HCT116 (cell line): ENCODE results near the gene SLC34A3. TPM values are rescaled to one million over a fixed set of nuclear protein-coding genes. Genes with fewer than 3 reads are reported as not detected.

ENCODE experiments used
- ATAC-seq: fragments of 200-7000 bp; cut with Tn5 transposase; 2 replicates; pipeline ENCODE4 v1.9.1; 2020; ENCODE audit warnings: mild to moderate bottlenecking, moderate library complexity
- BruUV-seq: library from RNA; stranded (reverse); fragments of 400-500 nt; replicated peaks from 2 replicates; lab custom pipeline; 2021; lab: Mats Ljungman, UMichigan
- CTCF ChIA-PET: fragments of 300-600 bp; sonication (Branson Sonifier 250); formaldehyde crosslinking; loops from one replicate; lab custom pipeline; 2021; ENCODE audit warnings: antibody characterized with exemption; lab: Charles Lee
- POLR2A ChIA-PET: fragments of 300-600, 350-600 bp; sonication (Branson Sonifier 250); formaldehyde crosslinking; loops from one replicate; lab custom pipeline; 2021; ENCODE audit warnings: antibody characterized with exemption; lab: Charles Lee
- RAD21 ChIA-PET, 2 experiments: fragments of 300-600 bp; sonication (Branson Sonifier 250); formaldehyde crosslinking; loops; one replicate each; lab custom pipeline; 2023; ENCODE audit warnings: low total read pairs in 2 of 2; ENCODE audit not compliant: uncharacterized antibody in 2 of 2, unreplicated experiment in 2 of 2, low non-redundant PET in 1 of 2; lab: Charles Lee
- DNase-seq: peaks from one replicate; pipeline ENCODE4 v3.0.0-alpha.2; 2010; ENCODE audit warnings: low read depth, low spot score
- H2AFZ ChIP-seq: fragments of 200-600 bp; shearing (Covaris generic), sonication (generic); 2 replicates; pipeline ENCODE4 v1.6.1; 2017; ENCODE audit warnings: low read depth, mixed run types, mixed read lengths, antibody characterized with exemption, low read length; ENCODE audit not compliant: poor library complexity, severe bottlenecking
- H3K27ac ChIP-seq: 2 replicates; pipeline ENCODE4 v1.5.1; 2012; ENCODE audit warnings: low read depth, low read length
- H3K27me3 ChIP-seq: fragments of 200-600 bp; sonication (generic); 2 replicates; pipeline ENCODE4 v1.6.1; 2016; ENCODE audit warnings: mixed run types, low read length, mixed read lengths; ENCODE audit not compliant: insufficient read depth
- H3K36me3 ChIP-seq, 2 experiments: fragments of 200-500 bp in 1 of 2; fragments of 200-600 bp in 1 of 2; sonication (Bioruptor generic) in 1 of 2; sonication (generic) in 1 of 2; 2 replicates each; pipeline versions ENCODE4 v1.5.1 to v1.6.1; 2014 to 2016; ENCODE audit warnings: low read length in 2 of 2, inconsistent platforms in 1 of 2, mixed read lengths in 1 of 2, mixed run types in 1 of 2; ENCODE audit not compliant: insufficient read depth in 2 of 2, control insufficient read depth in 1 of 2
- H3K4me1 ChIP-seq, 2 experiments: fragments of 200-600 bp in 1 of 2; sonication (generic) in 1 of 2; 2 replicates each; pipeline versions ENCODE4 v1.5.1 to v1.6.1; 2012 to 2017; ENCODE audit warnings: low read length in 2 of 2, inconsistent platforms in 1 of 2, mild to moderate bottlenecking in 1 of 2, mixed read lengths in 1 of 2, mixed run types in 1 of 2, moderate library complexity in 1 of 2; ENCODE audit not compliant: insufficient read depth in 2 of 2, control insufficient read depth in 1 of 2
- H3K4me2 ChIP-seq: fragments of 200-600 bp; sonication (generic); 2 replicates; pipeline ENCODE4 v1.6.1; 2017; ENCODE audit warnings: mixed run types, low read length, mixed read lengths
- H3K4me3 ChIP-seq, 2 experiments: fragments of 200-600 bp in 1 of 2; sonication (generic) in 1 of 2; replicated peaks in 1 of 2; 2 replicates each; pipeline ENCODE4 v1.5.1; 2011 to 2016; ENCODE audit warnings: low read length in 2 of 2, control low read depth in 1 of 2, low read depth in 1 of 2, mild to moderate bottlenecking in 1 of 2, mixed read lengths in 1 of 2, mixed run types in 1 of 2
- H3K79me2 ChIP-seq: fragments of 200-600 bp; sonication (generic); 2 replicates; pipeline ENCODE4 v1.6.1; 2017; ENCODE audit warnings: mild to moderate bottlenecking, mixed run types, low read length, moderate library complexity, mixed read lengths; ENCODE audit not compliant: insufficient read depth
- H3K9ac ChIP-seq: fragments of 200-600 bp; sonication (generic); 2 replicates; pipeline ENCODE4 v1.6.1; 2016; ENCODE audit warnings: low read length, mixed read lengths
- H3K9me2 ChIP-seq: fragments of 200-600 bp; sonication (generic), shearing (Covaris generic); 2 replicates; pipeline ENCODE4 v1.6.1; 2017; ENCODE audit warnings: mixed run types, mild to moderate bottlenecking, moderate library complexity; ENCODE audit not compliant: insufficient read depth
- H3K9me3 ChIP-seq, 2 experiments: fragments of 200-500 bp in 1 of 2; fragments of 200-600 bp in 1 of 2; sonication (Bioruptor generic) in 1 of 2; sonication (generic) in 1 of 2; 2 replicates each; pipeline ENCODE4 v1.6.1; 2014 to 2017; ENCODE audit warnings: low read length in 2 of 2, mixed read lengths in 2 of 2, inconsistent platforms in 1 of 2, low read depth in 1 of 2, mild to moderate bottlenecking in 1 of 2, mixed run types in 1 of 2, moderate library complexity in 1 of 2; ENCODE audit not compliant: control insufficient read depth in 1 of 2, insufficient read depth in 1 of 2
- H4K20me1 ChIP-seq: fragments of 200-600 bp; sonication (generic), shearing (Covaris generic); 2 replicates; pipeline ENCODE4 v1.6.1; 2017; ENCODE audit warnings: mixed run types, mild to moderate bottlenecking, moderate library complexity; ENCODE audit not compliant: insufficient read depth
- CBX3 ChIP-seq: IDR thresholded peaks from 2 replicates; pipeline ENCODE4 v1.6.1; 2012; ENCODE audit warnings: low read depth
- EGR1 ChIP-seq: IDR thresholded peaks from 2 replicates; pipeline ENCODE4 v1.6.1; 2012; ENCODE audit warnings: low read depth
- EZH2phosphoT487 ChIP-seq: fragments of 200-600 bp; IDR thresholded peaks from 2 replicates; pipeline ENCODE4 v1.6.1; 2018; ENCODE audit warnings: antibody characterized with exemption, borderline replicate concordance
- JUND ChIP-seq: IDR thresholded peaks from 2 replicates; pipeline ENCODE4 v1.6.1; 2012
- MAX ChIP-seq: IDR thresholded peaks from 2 replicates; pipeline ENCODE4 v1.6.1; 2012
- RAD21 ChIP-seq: IDR thresholded peaks from 2 replicates; pipeline ENCODE4 v1.6.1; 2012; ENCODE audit warnings: low read depth, mild to moderate bottlenecking
- SP1 ChIP-seq: IDR thresholded peaks from 2 replicates; pipeline ENCODE4 v1.6.1; 2012; ENCODE audit warnings: low read depth
- TCF7L2 ChIP-seq: IDR thresholded peaks from 2 replicates; pipeline ENCODE4 v1.7.0; 2011; ENCODE audit warnings: borderline replicate concordance, inconsistent platforms; ENCODE audit not compliant: insufficient read depth, insufficient read length; ENCODE audit errors: extremely low read depth
- YY1 ChIP-seq: IDR thresholded peaks from 2 replicates; pipeline ENCODE4 v1.6.1; 2011; ENCODE audit warnings: low read length, low read depth, moderate library complexity, mild to moderate bottlenecking; ENCODE audit not compliant: insufficient replicate concordance; ENCODE audit errors: extremely low read depth
- intact Hi-C: fragments of 100-400 bp; cut with micrococcal nuclease; formaldehyde crosslinking; loops from 2 replicates; pipeline ENCODE4 v1.10.0; 2022
- total RNA-seq: library from RNA; stranded (reverse); gene quantifications from one replicate; pipeline ENCODE4 v1.2.1, GENCODE V29; 2021; ENCODE audit not compliant: unreplicated experiment
- TF ChIP-seq, protein P1 (sequence below): IDR thresholded peaks from 2 replicates; pipeline ENCODE4 v1.6.1; 2012
- TF ChIP-seq, protein P2 (sequence below): IDR thresholded peaks from 2 replicates; pipeline ENCODE4 v1.6.1; 2011; ENCODE audit warnings: mild to moderate bottlenecking, low read length, moderate library complexity; ENCODE audit not compliant: insufficient replicate concordance; ENCODE audit errors: extremely low read depth

The SLC34A3 gene
- total RNA-seq, 1 experiment from 2014 or later: 0.15 TPM

DNA sequence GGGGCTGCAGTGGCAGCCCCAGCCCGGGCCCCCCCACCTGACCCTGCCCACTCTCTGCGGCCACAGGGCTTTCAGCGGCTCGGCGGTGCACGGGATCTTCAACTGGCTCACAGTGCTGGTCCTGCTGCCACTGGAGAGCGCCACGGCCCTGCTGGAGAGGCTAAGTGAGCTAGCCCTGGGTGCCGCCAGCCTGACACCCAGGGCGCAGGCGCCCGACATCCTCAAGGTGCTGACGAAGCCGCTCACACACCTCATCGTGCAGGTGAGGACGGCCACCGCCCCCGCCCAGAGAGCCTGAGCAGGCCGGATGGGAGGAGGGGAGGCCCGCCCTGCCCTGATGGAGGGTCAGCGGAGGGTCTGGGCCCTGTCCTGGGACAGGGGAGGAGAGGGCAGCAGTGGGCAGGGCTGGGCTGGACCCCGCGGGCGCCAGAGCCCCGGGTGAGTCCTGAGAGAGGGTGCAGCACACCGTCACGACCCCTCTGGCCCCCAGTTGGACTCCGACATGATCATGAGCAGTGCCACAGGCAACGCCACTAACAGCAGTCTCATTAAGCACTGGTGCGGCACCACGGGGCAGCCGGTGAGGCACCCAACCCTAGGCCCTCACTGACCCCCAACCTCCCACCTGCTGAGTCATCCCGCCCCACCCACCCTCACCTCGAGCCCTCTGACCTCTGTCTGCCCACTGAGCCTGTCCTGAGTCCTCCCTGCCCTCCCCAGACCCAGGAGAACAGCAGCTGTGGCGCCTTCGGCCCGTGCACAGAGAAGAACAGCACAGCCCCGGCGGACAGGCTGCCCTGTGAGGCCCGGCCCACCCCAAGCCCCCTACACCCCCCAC lies 2.7 kb downstream of the SLC34A3 start:
- ChIA-PET RAD21 (no interaction called here), CTCF (no interaction called here)
- DNase-seq: no peak

More for the DNA sequence above, 2.7 kb downstream of the SLC34A3 start:
- POLR2A ChIA-PET: no interaction called here
- H3K79me2 ChIP-seq: no peaks in the 10 kb centered on the region; the same call in 1 of the 2 replicates
- H3K36me3 ChIP-seq: no peaks in the 10 kb centered on the region
- no peak for ATAC-seq
- no peak overlapping the region for H2AFZ ChIP-seq
- intact Hi-C loops: no loop called here
- H3K4me2 ChIP-seq: no peak overlapping the region
- H3K4me3 ChIP-seq: no peak overlapping the region
- TF ChIP-seq MAX (no peak), RAD21 (no peak), YY1 (no peak), JUND (no peak), SP1 (no peak), TCF7L2 (no peak), EGR1 (no peak), EZH2phosphoT487 (no peak), CBX3 (no peak)
- TF ChIP-seq, protein P1, sequence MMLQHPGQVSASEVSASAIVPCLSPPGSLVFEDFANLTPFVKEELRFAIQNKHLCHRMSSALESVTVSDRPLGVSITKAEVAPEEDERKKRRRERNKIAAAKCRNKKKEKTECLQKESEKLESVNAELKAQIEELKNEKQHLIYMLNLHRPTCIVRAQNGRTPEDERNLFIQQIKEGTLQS: no peak
- TF ChIP-seq, protein P2, sequence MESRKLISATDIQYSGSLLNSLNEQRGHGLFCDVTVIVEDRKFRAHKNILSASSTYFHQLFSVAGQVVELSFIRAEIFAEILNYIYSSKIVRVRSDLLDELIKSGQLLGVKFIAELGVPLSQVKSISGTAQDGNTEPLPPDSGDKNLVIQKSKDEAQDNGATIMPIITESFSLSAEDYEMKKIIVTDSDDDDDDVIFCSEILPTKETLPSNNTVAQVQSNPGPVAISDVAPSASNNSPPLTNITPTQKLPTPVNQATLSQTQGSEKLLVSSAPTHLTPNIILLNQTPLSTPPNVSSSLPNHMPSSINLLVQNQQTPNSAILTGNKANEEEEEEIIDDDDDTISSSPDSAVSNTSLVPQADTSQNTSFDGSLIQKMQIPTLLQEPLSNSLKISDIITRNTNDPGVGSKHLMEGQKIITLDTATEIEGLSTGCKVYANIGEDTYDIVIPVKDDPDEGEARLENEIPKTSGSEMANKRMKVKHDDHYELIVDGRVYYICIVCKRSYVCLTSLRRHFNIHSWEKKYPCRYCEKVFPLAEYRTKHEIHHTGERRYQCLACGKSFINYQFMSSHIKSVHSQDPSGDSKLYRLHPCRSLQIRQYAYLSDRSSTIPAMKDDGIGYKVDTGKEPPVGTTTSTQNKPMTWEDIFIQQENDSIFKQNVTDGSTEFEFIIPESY: no peak
- TF ChIP-seq, all 23 proteins: peak for 0
- H3K27me3 ChIP-seq: no peaks in the 10 kb centered on the region
- H3K27ac ChIP-seq: no peak overlapping the region
- H3K9me3 ChIP-seq: no peaks in the 10 kb centered on the region
- H3K9me2 ChIP-seq: no peaks in the 10 kb centered on the region
- no TSS peak for BruUV-seq
- H4K20me1 ChIP-seq: no peaks in the 10 kb centered on the region
- H3K9ac ChIP-seq: no peak overlapping the region
- peaks cover 23 to 38% of the 10 kb centered on the region in 2 experiments for H3K4me1 ChIP-seq
